ENCODE data around the gene PEAR1.

Gene PEAR1

GRCh38 chr1:156929596-156930238, 36.2 kb downstream of the PEAR1 start:
- no peak overlapping the region for H3K4me3 ChIP-seq (ENCODE audit: low read length)
- H3K27me3 ChIP-seq (ENCODE audit: low read depth, low read length), result peaks cover 18% of the 10 kb centered on the region
- H3K9ac ChIP-seq (ENCODE audit: low read length), result no peak overlapping the region
- H4K20me1 ChIP-seq (ENCODE audit: insufficient read depth, low read length), result no peaks in the 10 kb centered on the region
- TF ChIP-seq EZH2phosphoT487 (IDR thresholded peaks at IDR 0.05; ENCODE audit: low read depth) (no peak), CTCF (IDR thresholded peaks at IDR 0.05; ENCODE audit: low read depth, low read length) (no peak)
- H3K4me2 ChIP-seq (ENCODE audit: low read length), result no peak overlapping the region
- no peaks in the 10 kb centered on the region for H3K36me3 ChIP-seq (replicated peaks; ENCODE audit: low read depth, low read length)
- H3K27ac ChIP-seq (ENCODE audit: low read length), result no peak overlapping the region
- no peaks in the 10 kb centered on the region for H3K79me2 ChIP-seq (ENCODE audit: low read length)
- H2AFZ ChIP-seq (ENCODE audit: low read depth, low read length), result no peak overlapping the region
- no peaks in the 10 kb centered on the region for H3K9me3 ChIP-seq (ENCODE audit: insufficient read depth, low read length)
- no peaks in the 10 kb centered on the region for H3K4me1 ChIP-seq (ENCODE audit: low read length)

GRCh38 chr1:156930483-156930882, 37.0 kb downstream of the PEAR1 start:
- Histone ChIP-seq H3K36me3 (replicated peaks; ENCODE audit: low read depth, low read length) (no peaks in the 10 kb centered on the region), H3K9me3 (ENCODE audit: insufficient read depth, low read length) (no peaks in the 10 kb centered on the region), H3K4me1 (ENCODE audit: low read length) (no peaks in the 10 kb centered on the region), H4K20me1 (ENCODE audit: insufficient read depth, low read length) (no peaks in the 10 kb centered on the region), H3K79me2 (ENCODE audit: low read length) (no peaks in the 10 kb centered on the region), H2AFZ (ENCODE audit: low read depth, low read length) (no peak overlapping the region), H3K27ac (ENCODE audit: low read length) (no peak overlapping the region), H3K4me3 (ENCODE audit: low read length) (no peak overlapping the region), H3K27me3 (ENCODE audit: low read depth, low read length) (peaks cover 18% of the 10 kb centered on the region), H3K4me2 (ENCODE audit: low read length) (no peak overlapping the region), H3K9ac (ENCODE audit: low read length) (no peak overlapping the region)
- TF ChIP-seq CTCF (IDR thresholded peaks at IDR 0.05; ENCODE audit: low read depth, low read length) (no peak), EZH2phosphoT487 (IDR thresholded peaks at IDR 0.05; ENCODE audit: low read depth) (no peak)

GRCh38 chr1:156931211-156931952, 37.9 kb downstream of the PEAR1 start:
- TF ChIP-seq EZH2phosphoT487 (IDR thresholded peaks at IDR 0.05; ENCODE audit: low read depth) (no peak), CTCF (IDR thresholded peaks at IDR 0.05; ENCODE audit: low read depth, low read length) (no peak)
- no peak overlapping the region for H3K9ac ChIP-seq (ENCODE audit: low read length)
- H2AFZ ChIP-seq (ENCODE audit: low read depth, low read length), result no peak overlapping the region
- H3K27ac ChIP-seq (ENCODE audit: low read length), result no peak overlapping the region
- no peaks in the 10 kb centered on the region for H3K9me3 ChIP-seq (ENCODE audit: insufficient read depth, low read length)
- no peaks in the 10 kb centered on the region for H4K20me1 ChIP-seq (ENCODE audit: insufficient read depth, low read length)
- no peaks in the 10 kb centered on the region; the same call in 1 of the 2 replicates for H3K4me1 ChIP-seq (ENCODE audit: low read length)
- H3K4me3 ChIP-seq (ENCODE audit: low read length), result no peak overlapping the region
- H3K79me2 ChIP-seq (ENCODE audit: low read length), result no peaks in the 10 kb centered on the region
- H3K36me3 ChIP-seq (replicated peaks; ENCODE audit: low read depth, low read length), result peaks cover 3% of the 10 kb centered on the region
- no peak overlapping the region for H3K4me2 ChIP-seq (ENCODE audit: low read length)
- peaks cover 12% of the 10 kb centered on the region for H3K27me3 ChIP-seq (ENCODE audit: low read depth, low read length)

- H3K4me1 ChIP-seq (ENCODE audit: low read length), result peaks cover 8% of the 10 kb centered on the region
- no peaks in the 10 kb centered on the region for H3K79me2 ChIP-seq (ENCODE audit: low read length)
- TF ChIP-seq CTCF (IDR thresholded peaks at IDR 0.05; ENCODE audit: low read depth, low read length), result no peak
- TF ChIP-seq EZH2phosphoT487 (IDR thresholded peaks at IDR 0.05; ENCODE audit: low read depth), result no peak
- H3K9me3 ChIP-seq (ENCODE audit: insufficient read depth, low read length), result no peaks in the 10 kb centered on the region
- H3K27me3 ChIP-seq (ENCODE audit: low read depth, low read length), result peaks cover 12% of the 10 kb centered on the region
- no peak overlapping the region for H2AFZ ChIP-seq (ENCODE audit: low read depth, low read length)
- peaks cover 3% of the 10 kb centered on the region for H3K36me3 ChIP-seq (replicated peaks; ENCODE audit: low read depth, low read length)
- H3K4me2 ChIP-seq (ENCODE audit: low read length), result no peak overlapping the region
- H3K27ac ChIP-seq (ENCODE audit: low read length), result no peak overlapping the region
- no peak overlapping the region for H3K9ac ChIP-seq (ENCODE audit: low read length)
- no peaks in the 10 kb centered on the region for H4K20me1 ChIP-seq (ENCODE audit: insufficient read depth, low read length)
- H3K4me3 ChIP-seq (ENCODE audit: low read length), result no peak overlapping the region
Measured at GRCh38 chr1:156931974-156932710, 38.6 kb downstream of the PEAR1 start.
